DOHH2 (cell line): ENCODE results near the gene KCNIP1.

ENCODE experiments used
- EZH2phosphoT487 ChIP-seq: fragments of 200-600 bp; sonication (generic); IDR thresholded peaks from 2 replicates; pipeline ENCODE4 v1.6.1; 2017; ENCODE audit warnings: borderline replicate concordance, mild to moderate bottlenecking, antibody characterized with exemption, low read length, moderate library complexity, mixed read lengths
- TF ChIP-seq, protein P1 (sequence below): fragments of 200-600 bp; sonication (generic); IDR thresholded peaks from one replicate; pipeline ENCODE4 v1.5.1; 2014; ENCODE audit warnings: antibody characterized with exemption, mild to moderate bottlenecking, low read depth, low read length; ENCODE audit not compliant: poor library complexity, severe bottlenecking

GRCh38 chr5:170484459-170484831, 19.4 kb upstream of the KCNIP1 start:
- TF ChIP-seq, protein P1, sequence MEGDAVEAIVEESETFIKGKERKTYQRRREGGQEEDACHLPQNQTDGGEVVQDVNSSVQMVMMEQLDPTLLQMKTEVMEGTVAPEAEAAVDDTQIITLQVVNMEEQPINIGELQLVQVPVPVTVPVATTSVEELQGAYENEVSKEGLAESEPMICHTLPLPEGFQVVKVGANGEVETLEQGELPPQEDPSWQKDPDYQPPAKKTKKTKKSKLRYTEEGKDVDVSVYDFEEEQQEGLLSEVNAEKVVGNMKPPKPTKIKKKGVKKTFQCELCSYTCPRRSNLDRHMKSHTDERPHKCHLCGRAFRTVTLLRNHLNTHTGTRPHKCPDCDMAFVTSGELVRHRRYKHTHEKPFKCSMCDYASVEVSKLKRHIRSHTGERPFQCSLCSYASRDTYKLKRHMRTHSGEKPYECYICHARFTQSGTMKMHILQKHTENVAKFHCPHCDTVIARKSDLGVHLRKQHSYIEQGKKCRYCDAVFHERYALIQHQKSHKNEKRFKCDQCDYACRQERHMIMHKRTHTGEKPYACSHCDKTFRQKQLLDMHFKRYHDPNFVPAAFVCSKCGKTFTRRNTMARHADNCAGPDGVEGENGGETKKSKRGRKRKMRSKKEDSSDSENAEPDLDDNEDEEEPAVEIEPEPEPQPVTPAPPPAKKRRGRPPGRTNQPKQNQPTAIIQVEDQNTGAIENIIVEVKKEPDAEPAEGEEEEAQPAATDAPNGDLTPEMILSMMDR, result no peak
- no peak for TF ChIP-seq EZH2phosphoT487
